Progenitor cell of endocrine pancreas (in vitro differentiated cells): ENCODE data around the gene EVC2. TPM values are rescaled to one million over a fixed set of nuclear protein-coding genes. Genes with fewer than 3 reads are reported as not detected.

Experiments
- DNase-seq: peaks from one replicate; pipeline ENCODE4 v3.0.0; 2021; ENCODE audit warnings: low spot score; ENCODE audit not compliant: unreplicated experiment
- H3K27ac Mint-ChIP-seq: 2 replicates; pipeline ENCODE4 v1.8.0; 2021; ENCODE audit warnings: mild to moderate bottlenecking, moderate library complexity, mixed read lengths
- H3K27me3 Mint-ChIP-seq: 2 replicates; pipeline ENCODE4 v1.8.0; 2021; ENCODE audit warnings: mixed read lengths
- H3K36me3 Mint-ChIP-seq: 2 replicates; pipeline ENCODE4 v1.8.0; 2022; ENCODE audit warnings: mixed read lengths; ENCODE audit not compliant: insufficient read depth
- H3K4me1 Mint-ChIP-seq: 2 replicates; pipeline ENCODE4 v1.8.0; 2021; ENCODE audit warnings: low read depth, mixed read lengths
- H3K4me3 Mint-ChIP-seq: 2 replicates; pipeline ENCODE4 v1.8.0; 2021; ENCODE audit warnings: low read depth, mild to moderate bottlenecking, moderate library complexity, mixed read lengths
- H3K9me3 Mint-ChIP-seq: 2 replicates; pipeline ENCODE4 v1.8.0; 2021; ENCODE audit warnings: low read depth, mixed read lengths
- CTCF ChIP-seq: fragments of 200-600 bp; sonication (generic); IDR thresholded peaks from one replicate; pipeline ENCODE4 v1.5.0; 2021; ENCODE audit warnings: antibody characterized with exemption, mild to moderate bottlenecking; ENCODE audit not compliant: unreplicated experiment
- total RNA-seq: library from RNA; stranded (reverse); gene quantifications from 2 replicates; pipeline ENCODE4 v1.2.1, GENCODE V29; 2021

Gene EVC2
- total RNA-seq, 1 donor from 2014 or later, result 14.1 TPM

GRCh38 chr4:5574386-5574785, 134.0 kb downstream of the EVC2 start:
- H3K36me3 Mint-ChIP-seq, result peaks cover 15% of the 10 kb centered on the region
- no peak overlapping the region for H3K27ac Mint-ChIP-seq
- no peaks in the 10 kb centered on the region for H3K9me3 Mint-ChIP-seq
- no peaks in the 10 kb centered on the region for H3K4me1 Mint-ChIP-seq
- H3K27me3 Mint-ChIP-seq, result no peaks in the 10 kb centered on the region
- TF ChIP-seq CTCF, result no peak
- H3K4me3 Mint-ChIP-seq, result no peak overlapping the region
- no peak for DNase-seq

DNA sequence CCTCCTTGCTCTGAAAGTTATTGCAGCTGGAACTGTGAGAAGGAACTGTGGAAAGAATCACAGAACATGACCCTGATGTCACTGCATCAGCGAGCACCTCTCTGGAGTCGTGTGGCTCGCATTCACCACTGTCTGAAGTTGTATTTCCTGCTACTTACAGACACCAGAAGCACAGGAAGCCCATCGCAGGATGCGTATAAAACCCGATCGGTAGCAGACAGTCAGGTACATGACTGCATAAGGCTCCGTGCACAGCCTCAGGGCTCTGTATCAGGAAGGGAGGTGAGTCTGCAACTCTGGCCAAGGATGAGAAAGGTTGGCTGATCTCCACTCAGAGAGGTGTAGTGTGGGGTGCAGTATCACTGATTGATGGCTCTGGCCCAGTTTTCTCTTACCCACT, 134.4 kb downstream of the EVC2 start:
- Mint-ChIP-seq H3K9me3 (no peaks in the 10 kb centered on the region), H3K36me3 (peaks cover 14% of the 10 kb centered on the region), H3K4me3 (no peak overlapping the region), H3K27ac (no peak overlapping the region), H3K27me3 (no peaks in the 10 kb centered on the region), H3K4me1 (no peaks in the 10 kb centered on the region)
- TF ChIP-seq CTCF, result no peak
- DNase-seq, result no peak

DNA sequence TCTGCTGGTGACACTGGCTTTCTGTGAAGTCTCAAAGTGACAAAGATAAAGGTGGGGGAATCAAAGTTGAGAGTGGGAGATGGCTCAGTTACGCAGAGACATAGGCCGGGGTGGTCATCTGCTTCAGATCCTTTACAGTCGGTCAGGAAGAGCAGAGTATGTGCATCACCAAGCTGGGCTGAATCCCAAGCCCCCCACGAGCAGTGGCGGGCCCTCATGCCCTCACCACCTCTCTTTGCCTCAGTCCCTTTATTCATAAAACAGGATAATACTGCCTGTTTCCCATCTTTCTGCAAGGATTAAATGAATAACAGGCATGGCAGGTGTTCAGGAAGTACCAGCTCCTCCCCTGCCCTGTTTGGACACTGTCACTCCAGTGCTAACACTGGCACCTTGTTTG, 135.6 kb downstream of the EVC2 start:
- Mint-ChIP-seq H3K27me3 (no peaks in the 10 kb centered on the region), H3K4me1 (no peaks in the 10 kb centered on the region), H3K4me3 (no peak overlapping the region), H3K36me3 (peaks cover 13% of the 10 kb centered on the region), H3K9me3 (no peaks in the 10 kb centered on the region), H3K27ac (no peak overlapping the region)
- TF ChIP-seq CTCF, result no peak
- DNase-seq, result no peak

- no peak for TF ChIP-seq CTCF
- DNase-seq, result no peak
- Mint-ChIP-seq H3K27ac (no peak overlapping the region), H3K27me3 (no peaks in the 10 kb centered on the region), H3K36me3 (peaks cover 13% of the 10 kb centered on the region), H3K4me1 (no peaks in the 10 kb centered on the region), H3K4me3 (no peak overlapping the region), H3K9me3 (no peaks in the 10 kb centered on the region)
These were observed 136.2 kb downstream of the EVC2 start for GRCh38 chr4:5572114-5572513.

DNA sequence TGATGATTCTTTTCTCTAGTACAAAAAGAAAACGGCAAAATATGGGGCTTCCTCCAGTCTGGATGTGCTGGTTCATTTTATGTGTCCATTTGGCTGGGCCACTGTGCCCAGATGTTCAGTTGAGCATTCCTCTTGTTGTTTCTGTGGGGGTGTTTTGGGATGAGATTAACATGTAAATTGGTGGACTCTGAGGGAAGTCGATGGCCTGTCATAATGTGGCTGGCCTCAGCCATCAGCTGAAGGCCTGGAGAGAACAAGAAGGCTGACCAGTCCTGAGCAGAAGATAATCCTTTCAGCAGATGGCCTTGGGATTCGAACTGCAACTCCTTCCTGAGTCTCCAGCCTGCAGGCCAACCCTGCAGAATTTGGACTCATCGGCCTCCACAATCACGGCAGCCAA, 136.7 kb downstream of the EVC2 start:
- Mint-ChIP-seq H3K4me1 (no peaks in the 10 kb centered on the region), H3K27me3 (no peaks in the 10 kb centered on the region), H3K9me3 (no peaks in the 10 kb centered on the region), H3K4me3 (no peak overlapping the region), H3K27ac (no peak overlapping the region), H3K36me3 (peaks cover 13% of the 10 kb centered on the region)
- no peak for TF ChIP-seq CTCF
- no peak for DNase-seq
